NCI-H748 (cell line): ENCODE measurements around the gene NEU1.
"Not testable (repeated sequence)": the region's sequence is repeated elsewhere in the genome, so short reads cannot be mapped to it uniquely, and the experiment has no call there.

Experiments used
- DNase-seq: peaks from one replicate; lab custom pipeline; 2025; ENCODE audit not compliant: unreplicated experiment; lab: John Stamatoyannopoulos, UW

NEU1 gene

GRCh38 chr6:31875877-31876276 is 13.3 kb upstream of the NEU1 start:
- no peak for DNase-seq

GRCh38 chr6:31874836-31875572 is 12.4 kb upstream of the NEU1 start:
- no peak for DNase-seq

GRCh38 chr6:31874084-31874670 is 11.6 kb upstream of the NEU1 start:
- no peak for DNase-seq

- DNase-seq, result no peak
These were observed 8.5 kb upstream of the NEU1 start for GRCh38 chr6:31871046-31871659.

- DNase-seq, result no peak
These were observed 7.8 kb upstream of the NEU1 start for GRCh38 chr6:31870385-31870921.

- no peak for DNase-seq
These were observed 6.7 kb upstream of the NEU1 start for GRCh38 chr6:31869343-31869742.

- DNase-seq, result not testable (repeated sequence)
These were observed 6.0 kb upstream of the NEU1 start for GRCh38 chr6:31868658-31868971.

GRCh38 chr6:31865205-31866118 is 2.8 kb upstream of the NEU1 start:
- no peak for DNase-seq

- no peak for DNase-seq
These were observed 2.2 kb upstream of the NEU1 start for GRCh38 chr6:31864818-31865204.

GRCh38 chr6:31864123-31864562 is 1.5 kb upstream of the NEU1 start:
- not testable (repeated sequence) for DNase-seq

- peak; percentile 36 for DNase-seq
These were observed 690 bp downstream of the NEU1 start for GRCh38 chr6:31861919-31862343.

- no peak for DNase-seq
These were observed 1.5 kb downstream of the NEU1 start for GRCh38 chr6:31861150-31861549.

GRCh38 chr6:31860349-31860748 is 2.3 kb downstream of the NEU1 start:
- DNase-seq, result no peak

GRCh38 chr6:31859923-31860322 is 2.7 kb downstream of the NEU1 start:
- DNase-seq, result no peak

GRCh38 chr6:31858707-31859106 is 3.9 kb downstream of the NEU1 start:
- no peak for DNase-seq

- not testable (repeated sequence) for DNase-seq
These were observed 4.8 kb downstream of the NEU1 start for GRCh38 chr6:31857774-31858173.

GRCh38 chr6:31851980-31852718 is 10.5 kb downstream of the NEU1 start:
- not testable (repeated sequence) for DNase-seq

GRCh38 chr6:31851485-31851832 is 11.2 kb downstream of the NEU1 start:
- DNase-seq, result no peak

- no peak for DNase-seq
These were observed 11.7 kb downstream of the NEU1 start for GRCh38 chr6:31850765-31851484.
